HG02610 (cell line): ENCODE data around the gene SPATC1L.
"Not testable (repeated sequence)": the region's sequence is repeated elsewhere in the genome, so short reads cannot be mapped to it uniquely, and the experiment has no call there.

Experiments used
- ATAC-seq: cut with Tn5 transposase; IDR thresholded peaks from one replicate; pipeline ENCODE4 v1.9.1; 2021; ENCODE audit warnings: mild to moderate bottlenecking, moderate library complexity; ENCODE audit not compliant: unreplicated experiment

SPATC1L gene

DNA sequence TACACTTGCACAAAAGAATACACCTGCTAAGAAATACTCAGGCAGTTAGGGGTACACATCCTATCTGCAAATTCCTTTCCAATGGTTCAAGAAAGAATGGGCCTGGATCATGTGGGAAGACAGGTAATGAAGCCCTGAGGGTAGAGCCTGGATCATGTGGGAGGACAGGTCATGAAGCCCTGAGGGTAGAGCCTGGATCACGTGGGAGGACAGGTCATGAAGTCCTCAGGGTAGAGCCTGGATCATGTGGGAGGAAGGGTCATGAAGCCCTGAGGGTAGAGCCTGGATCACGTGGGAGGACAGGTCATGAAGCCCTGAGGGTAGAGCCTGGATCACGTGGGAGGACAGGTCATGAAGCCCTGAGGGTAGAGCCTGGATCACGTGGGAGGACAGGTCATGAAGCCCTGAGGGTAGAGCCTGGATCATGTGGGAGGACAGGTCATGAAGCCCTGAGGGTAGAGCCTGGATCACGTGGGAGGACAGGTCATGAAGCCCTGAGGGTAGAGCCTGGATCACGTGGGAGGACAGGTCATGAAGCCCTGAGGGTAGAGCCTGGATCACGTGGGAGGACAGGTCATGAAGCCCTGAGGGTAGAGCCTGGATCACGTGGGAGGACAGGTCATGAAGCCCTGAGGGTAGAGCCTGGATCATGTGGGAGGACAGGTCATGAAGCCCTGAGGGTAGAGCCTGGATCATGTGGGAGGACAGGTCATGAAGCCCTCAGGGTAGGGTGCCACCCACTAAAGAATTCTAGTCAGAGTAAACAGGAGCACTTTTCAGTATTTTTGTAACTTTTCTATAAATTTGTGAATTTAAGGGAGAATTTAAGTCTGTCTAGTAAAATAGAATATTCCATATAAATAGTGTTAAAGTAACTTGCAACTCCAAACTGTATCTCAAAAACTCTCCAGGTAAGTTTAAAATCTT is 16.9 kb upstream of the SPATC1L start:
- ATAC-seq, result not testable (repeated sequence)

DNA sequence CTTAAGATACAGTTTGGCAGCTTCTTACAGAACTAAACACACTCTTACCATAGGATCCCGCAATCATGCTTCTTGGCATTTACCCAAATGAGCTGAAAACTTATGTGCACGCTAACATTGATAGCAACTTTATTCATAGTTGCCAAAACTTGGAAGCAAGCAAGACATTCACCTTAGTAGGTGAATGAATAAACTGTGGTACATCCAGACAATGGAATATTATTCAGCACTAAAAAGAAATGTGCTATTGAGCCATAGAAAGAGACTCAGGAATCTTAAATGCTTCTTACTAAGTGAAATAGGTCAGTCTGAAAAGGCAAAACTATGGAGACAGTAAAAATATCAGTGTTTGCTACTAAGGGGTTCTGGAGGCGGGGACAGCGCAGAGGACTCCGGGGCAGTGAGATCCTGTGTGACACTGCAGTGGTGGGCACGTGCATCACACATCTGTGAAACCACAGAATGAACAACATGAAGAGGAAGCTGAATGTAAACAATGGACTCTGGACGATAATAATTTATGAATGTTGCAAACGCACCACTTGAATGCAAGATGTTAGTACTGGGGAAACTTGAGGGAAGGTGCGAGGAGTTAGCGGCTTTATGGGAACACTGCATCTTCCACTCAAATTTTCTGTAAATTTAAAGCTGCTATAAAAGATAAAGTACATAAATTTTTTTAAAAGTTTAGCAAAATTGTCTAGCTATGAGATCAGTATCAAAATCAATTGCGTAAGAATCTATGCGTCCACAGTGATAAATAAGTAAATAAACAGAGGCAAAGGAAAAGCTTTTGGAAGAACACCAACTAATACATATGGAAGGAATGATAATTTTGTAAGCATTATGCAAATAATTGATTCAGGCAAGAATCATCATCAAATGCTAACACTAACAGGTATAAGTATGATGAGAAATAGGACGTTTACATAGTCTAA is 15.4 kb upstream of the SPATC1L start:
- ATAC-seq, result no peak

DNA sequence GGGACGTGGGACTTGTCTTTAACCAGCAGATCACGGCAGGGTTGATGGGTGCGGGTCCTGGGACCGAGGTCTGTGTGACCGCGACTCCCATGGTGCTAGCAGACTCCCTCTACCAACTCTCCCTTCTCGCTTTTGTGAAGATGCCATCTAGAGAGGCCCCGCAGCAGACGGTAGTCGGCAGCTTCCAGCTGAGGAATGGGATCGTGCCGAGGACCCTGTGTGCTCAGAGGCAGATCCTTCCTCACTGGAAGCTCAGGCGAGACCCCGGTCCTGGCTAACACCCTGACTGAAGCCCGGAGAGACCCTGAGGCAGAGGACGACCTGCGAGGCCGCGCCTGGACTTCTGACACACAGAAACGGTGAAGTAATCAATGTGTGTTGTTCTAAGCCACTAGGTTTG is 12.5 kb upstream of the SPATC1L start:
- no peak for ATAC-seq

DNA sequence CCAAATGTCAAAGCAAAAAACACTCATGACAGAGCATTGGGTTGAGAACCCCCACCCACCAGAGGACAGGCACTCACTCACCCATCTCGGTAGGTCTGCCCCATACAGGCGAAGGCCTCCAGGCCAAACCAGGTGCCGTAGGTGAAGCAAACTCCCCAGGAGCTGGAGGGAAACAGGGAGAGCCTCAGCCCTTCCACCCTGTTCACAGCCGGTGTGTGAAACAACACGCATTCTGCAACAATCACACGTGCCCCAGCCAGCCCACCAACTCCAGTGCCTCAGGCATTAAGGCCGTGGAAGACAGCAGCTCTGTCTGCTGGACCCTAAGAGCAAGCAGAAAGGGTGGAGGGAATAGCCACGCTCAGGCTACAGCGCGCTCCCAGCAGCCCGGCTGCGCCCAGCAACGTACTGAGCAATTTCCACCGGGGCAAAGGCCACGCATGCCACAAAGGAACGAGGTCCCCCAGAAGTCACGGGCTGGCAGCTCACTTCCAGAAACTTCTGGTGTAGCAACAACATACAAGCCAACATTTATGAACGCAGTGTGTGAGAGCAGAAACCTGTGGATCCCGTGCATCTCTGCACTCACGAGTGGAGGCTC is 11.4 kb upstream of the SPATC1L start:
- ATAC-seq, result no peak

DNA sequence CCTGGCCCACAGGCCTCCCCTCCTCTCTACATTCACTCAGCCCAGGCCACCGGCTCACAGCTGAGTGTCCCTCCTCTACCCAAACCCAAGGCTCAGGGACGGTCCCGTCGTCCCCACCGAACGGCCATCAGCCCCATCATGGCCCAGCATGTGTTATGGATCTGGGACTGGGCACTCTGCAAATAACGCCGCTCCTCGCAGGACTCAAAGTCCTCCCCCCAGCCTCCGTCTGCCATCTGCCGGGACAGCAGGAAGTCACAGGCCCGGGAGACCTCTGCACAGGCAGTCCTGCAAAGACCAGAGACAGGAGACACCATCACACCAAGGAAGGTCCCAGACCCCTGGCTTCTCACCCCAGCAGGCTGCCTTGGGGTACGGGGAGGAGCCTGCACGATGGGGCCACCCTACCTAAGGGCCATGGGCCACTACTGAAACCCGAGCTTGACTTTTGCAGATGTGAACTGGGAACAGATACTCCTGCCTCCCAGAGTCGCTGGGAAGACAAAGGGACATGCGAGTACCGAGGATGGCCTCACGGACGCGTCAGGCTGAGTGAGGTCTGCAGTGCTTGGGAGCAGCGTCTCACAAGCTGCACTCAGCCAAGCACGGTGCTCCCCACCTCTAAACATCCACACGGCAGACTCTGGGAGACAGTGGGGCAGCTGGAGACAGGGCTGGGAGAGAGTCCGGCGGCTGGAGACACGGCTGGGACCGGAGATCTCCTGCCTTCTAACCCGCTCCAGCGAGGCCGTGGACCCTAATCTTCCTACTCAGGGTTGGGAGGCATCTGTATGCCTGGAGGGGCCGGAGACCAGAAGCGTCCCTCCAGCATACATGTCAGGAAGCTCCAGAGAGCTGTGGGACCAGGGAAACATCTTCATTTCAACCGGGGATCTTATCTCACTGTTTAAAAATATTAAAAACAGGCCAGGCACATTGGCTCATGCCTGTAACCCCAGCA is 10.4 kb upstream of the SPATC1L start:
- no peak for ATAC-seq

DNA sequence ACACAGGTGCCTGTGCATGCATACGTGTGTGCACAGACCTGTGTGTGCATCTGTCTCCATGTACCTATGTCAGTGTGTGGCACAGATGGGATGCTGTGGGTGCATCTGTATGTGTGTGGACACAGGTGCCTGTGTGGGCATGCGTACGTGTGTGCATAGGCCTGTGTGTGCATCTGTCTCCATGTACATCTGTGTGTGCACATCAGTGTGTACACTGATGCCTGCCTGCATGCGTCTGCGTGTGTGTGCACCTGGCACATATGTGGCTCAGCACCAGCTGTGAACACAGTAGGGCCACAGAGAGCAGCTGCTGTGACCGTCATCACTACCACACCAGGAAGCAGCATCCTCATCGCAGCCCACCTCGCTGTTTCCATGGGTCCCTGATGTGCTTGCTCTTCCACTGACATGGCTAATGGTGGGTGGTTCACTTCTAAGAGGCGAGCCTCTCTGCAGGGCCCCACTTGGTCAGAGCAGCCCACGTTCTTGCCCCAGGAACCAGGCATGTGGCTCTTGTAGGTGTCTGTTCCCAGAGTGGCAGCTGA is 9.6 kb upstream of the SPATC1L start:
- ATAC-seq, result no peak

DNA sequence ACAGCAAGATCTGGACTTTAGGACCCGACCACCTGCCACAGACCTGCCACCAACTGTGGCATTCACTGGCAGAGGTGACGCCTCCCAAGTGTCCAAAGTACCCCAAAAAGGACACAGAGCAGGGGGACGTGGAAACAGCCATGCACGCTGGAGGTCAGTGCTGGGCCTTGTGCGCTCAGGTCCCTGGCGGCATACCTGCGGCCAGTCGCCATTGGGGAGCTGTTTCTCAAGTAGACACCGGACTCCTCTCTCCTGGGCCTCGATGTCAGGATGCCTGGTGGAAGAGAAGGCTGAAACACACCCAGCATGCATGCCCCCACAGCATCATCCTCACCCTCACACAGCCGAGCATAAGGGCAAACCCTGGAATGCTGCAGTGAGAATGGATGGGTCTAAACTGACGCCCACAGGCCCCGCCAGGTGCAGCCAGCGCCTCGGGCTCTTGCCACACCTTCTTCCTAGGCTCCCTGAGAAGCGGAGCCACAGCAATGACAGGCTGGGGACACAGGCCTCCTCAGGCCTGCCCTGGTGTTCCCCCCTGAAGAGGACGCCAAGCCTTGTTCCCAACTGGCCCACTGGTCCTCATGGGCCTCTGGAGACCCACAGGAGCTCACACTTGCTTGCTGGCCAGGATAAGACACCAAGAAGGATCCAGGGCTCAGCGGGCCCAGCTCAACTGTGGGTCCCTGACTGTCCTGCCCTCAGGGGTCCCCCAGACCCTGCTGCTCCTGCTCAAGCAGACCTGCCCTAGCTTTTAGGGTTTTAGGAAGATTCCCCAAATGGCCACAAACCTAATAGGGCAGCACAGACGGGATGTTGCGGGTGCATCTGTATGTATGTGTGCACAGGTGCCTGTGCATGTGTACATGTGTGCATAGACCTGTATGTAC is 7.7 kb upstream of the SPATC1L start:
- ATAC-seq, result no peak

DNA sequence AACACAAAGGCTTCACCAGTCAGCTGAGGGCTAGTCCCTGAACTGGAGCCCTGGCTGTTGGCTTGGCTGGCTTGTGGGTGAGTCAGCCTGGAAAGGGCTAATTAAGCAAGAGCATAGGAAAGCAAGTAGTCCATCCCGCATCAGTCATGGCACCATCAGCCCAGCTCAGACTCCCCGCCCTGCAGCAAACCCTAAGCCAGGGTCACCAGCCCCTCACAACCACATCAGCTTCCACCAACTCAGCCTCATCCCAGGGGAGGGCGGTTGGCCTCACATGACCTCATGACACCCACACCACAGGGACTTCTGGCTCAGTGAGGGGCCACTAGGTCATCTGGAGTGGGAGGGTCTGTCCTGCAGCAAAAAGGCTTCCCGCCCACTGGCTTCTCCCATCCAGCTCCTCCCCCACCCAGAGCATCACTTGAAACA is 7.0 kb upstream of the SPATC1L start:
- ATAC-seq, result no peak

DNA sequence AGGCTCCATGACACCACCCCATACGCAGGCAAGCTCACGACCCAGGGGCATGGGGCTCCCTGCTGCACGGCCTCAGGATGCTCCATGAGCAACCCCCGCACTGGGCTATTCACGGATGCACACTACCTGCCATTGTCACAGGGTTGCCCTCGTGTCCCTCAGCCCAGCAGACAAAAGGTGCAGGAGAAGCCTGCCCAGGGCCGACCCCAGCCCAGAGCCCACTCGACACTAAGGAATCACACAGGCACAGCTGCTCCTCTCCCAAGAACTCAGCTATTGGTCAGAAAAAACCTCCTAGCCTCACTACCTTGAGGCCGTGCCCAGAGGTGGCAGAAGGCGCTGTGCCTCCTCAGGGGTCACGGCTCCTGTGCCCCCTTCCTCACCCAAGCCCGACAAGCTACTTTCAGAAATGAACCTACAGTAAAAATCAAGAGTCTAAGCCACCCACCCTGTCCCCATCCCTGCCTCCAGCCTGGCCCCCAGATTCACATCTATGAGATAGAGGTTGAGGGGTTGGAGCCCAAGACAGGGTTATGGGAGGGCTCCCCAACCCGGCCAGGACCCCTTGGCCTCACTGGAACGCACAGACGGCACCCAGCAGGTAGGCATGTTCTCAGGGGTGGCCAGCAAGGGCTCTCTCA is 6.4 kb upstream of the SPATC1L start:
- no peak for ATAC-seq

DNA sequence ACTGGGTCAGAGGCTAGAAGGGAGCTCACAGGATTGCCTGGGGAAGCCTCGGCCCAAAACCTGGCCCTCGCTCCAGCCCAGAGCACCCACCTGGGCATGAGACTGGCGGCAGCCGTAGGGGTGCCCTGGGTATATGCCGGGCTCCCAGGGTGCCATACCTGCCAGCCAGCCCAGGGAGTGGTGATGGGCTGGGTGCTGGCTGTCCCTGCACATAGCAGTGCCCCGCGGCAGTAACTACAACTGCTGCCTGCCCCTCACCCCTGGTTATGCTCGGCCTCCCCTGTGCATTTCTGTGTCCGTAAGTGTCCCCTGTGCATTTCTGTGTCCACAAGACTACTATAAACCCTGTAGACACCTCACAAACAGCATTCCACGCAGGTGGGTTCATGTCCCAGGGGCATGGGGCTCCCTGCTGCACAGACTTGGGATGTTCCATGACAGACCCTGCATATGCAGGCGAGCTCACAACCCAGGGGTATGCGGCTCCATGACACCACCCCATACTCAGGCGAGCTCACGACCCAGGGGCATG is 5.8 kb upstream of the SPATC1L start:
- ATAC-seq, result no peak

DNA sequence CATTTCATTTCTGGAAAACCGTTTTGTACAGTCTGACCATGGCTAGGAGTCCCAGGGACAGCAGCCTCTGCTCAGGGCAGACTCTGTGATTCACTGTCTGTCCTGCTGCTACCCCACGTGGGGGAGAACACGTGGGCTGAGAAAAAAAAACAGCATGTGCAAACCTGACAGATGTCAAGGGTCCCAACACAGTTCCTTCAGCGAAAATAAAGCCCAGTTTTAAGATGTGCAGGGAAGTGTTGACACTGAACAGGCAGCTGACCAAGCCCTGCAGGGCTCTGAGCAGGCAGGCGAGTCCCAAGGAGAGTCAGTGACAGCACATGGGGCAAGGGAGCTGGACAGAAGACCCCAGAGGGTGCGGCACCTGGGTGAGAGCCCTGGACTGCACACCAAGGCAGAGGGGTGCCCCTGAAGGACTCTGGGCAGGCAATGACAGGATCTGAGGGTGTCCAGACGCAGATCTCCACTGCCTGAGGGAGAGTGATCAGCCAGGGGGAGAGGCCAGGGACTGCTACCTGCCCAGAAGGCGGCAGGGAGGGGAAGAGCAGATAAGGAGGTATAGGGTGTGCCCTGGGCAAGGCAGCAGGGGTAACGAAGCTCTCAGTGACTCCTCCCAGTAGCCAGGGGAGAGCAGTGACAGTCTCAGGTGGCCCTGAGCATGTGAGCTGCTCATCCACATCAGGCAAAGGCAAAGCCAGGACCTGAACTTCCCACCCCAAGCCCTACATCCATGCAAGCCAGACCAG is 5.1 kb upstream of the SPATC1L start:
- no peak for ATAC-seq

DNA sequence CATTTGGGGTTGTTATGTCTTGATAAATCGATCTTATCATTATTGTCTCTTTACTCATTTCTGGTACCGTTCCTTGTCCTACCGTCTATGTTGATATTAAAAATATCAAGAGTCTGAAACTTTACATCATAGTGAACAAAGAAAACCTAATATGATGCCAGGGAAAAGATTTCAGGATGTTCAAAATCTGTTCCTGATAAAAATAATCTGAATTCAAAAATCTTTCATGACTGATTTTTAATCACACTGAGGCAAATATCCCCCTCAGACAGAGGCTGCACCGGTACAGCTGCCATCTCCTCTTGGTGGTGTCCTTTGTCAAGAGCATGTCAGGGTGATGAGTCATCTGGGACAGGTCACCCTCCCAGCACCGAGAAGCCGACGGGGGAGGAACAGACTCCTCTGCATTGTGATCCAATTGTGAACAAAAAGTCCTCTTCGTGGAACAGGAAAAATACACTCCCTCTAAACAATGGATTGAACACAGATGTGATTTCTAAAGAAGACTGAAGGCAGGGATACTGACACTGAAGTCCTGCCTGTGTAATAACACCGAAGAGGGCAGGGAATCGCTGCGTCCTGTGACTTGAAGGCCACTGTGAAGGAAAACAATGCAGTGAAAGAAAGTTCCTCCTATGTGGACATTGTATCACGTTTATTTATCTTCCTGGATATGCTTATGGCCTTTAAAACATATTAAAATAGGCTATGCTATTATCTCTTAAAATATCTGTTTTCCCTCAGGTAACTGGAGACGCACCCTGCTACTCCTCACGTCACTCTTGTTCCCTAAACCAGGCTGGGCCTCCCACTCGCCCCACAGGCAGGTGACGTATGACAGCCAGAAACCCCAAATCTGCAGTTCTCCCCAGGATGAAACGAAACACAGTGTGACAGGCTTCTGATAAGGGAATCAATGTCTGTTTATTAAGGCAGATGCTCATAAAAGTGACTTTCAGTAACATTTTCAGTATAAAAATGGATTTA is 4.3 kb upstream of the SPATC1L start:
- ATAC-seq, result no peak

DNA sequence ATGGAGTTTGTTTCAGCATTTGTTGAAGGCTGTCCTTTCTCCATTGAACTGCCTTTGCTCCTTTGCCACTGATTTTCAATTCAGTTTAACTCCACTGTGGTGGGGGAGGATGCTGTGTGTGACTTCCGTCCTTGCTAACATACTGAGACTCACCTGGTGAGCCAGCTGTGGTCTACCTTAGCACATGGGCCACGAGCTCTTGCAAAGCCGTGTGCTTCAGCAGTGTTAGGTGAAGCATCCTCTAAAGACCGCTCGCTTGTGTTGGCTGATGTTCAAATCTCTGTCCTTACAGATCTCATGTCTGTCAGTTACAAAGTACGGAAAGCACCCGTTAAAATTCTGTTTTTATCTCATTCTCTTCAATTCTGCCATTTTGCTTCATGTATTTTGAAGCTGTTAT is 3.6 kb upstream of the SPATC1L start:
- ATAC-seq, result no peak

DNA sequence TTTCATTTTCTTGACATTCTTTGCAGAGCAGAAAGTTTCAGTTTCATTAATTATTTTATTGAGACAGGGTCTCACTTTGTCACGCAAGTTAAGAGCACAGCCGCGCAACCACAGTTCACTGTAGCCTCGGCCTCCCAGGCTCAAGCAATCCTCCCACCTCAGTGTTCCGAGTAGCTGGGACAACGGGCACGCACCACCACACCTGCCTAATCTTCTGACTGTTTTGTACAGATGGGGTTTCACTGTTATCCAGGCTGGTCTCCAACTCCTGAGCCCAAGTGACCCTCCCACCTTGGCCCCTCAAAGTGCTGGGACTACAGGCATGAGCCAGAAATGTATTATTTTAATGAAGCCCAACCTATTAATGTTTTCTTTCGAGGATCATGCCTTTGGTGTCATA is 3.0 kb upstream of the SPATC1L start:
- ATAC-seq, result no peak

DNA sequence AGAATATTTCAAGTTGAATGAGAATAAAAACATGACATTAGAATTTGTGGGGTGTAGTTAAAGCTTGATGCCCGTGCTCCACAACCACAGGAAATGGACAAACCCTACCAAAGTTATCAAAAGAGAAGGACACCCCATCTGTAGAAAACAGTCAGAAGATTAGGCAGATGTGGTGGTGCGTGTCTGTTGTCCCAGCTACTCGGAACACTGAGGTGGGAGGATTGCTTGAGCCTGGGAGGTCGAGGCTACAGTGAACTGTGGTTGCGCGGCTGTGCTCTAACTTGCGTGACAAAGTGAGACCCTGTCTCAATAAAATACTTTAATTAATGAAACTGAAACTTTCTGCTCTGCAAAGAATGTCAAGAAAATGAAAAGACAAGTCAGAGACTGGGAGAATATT is 1.5 kb upstream of the SPATC1L start:
- no peak for ATAC-seq
